Suprapubic skin (tissue), 4 donors: ENCODE data around the gene HAPLN1. TPM values are rescaled to one million over a fixed set of nuclear protein-coding genes. Genes with fewer than 3 reads are reported as not detected.

Experiments used
- DNase-seq, 2 donors: peaks; one replicate each; pipeline ENCODE4 v3.0.0-alpha.2; 2019; ENCODE audit warnings: low spot score in 2 of 2
- H3K27ac ChIP-seq: fragments of 200-600 bp; sonication (generic); one replicate; pipeline ENCODE4 v1.5.1; 2019
- H3K27me3 ChIP-seq: fragments of 200-600 bp; sonication (generic); one replicate; pipeline ENCODE4 v1.5.1; 2019
- H3K36me3 ChIP-seq: fragments of 200-600 bp; sonication (generic); one replicate; pipeline ENCODE4 v1.5.1; 2019
- H3K4me1 ChIP-seq: fragments of 200-600 bp; sonication (generic); one replicate; pipeline ENCODE4 v1.5.1; 2019
- H3K4me3 ChIP-seq: fragments of 200-600 bp; sonication (generic); one replicate; pipeline ENCODE4 v1.5.1; 2019; ENCODE audit warnings: mild to moderate bottlenecking
- H3K9me3 ChIP-seq: fragments of 200-600 bp; sonication (generic); one replicate; pipeline ENCODE4 v1.5.1; 2019
- CTCF ChIP-seq, 2 donors: fragments of 200-600 bp in 1 of 2; fragments of 450-650 bp in 1 of 2; sonication (generic) in 1 of 2; IDR thresholded peaks; one replicate each; pipeline ENCODE4 v1.5.1; 2016 to 2019; ENCODE audit warnings: antibody characterized with exemption in 2 of 2, mild to moderate bottlenecking in 1 of 2, moderate library complexity in 1 of 2
- EP300 ChIP-seq: sonication (generic); formaldehyde crosslinking; IDR thresholded peaks from one replicate; pipeline ENCODE4 v1.6.1; 2017; ENCODE audit warnings: antibody characterized with exemption
- POLR2A ChIP-seq, 2 donors: fragments of 450-650 bp; IDR thresholded peaks; one replicate each; pipeline ENCODE4 v1.6.1; 2017; ENCODE audit warnings: antibody characterized with exemption in 2 of 2, mild to moderate bottlenecking in 2 of 2, moderate library complexity in 2 of 2
- POLR2AphosphoS5 ChIP-seq, 3 donors: sonication (generic); formaldehyde crosslinking; IDR thresholded peaks; one replicate each; pipeline ENCODE4 v1.6.1; 2017; ENCODE audit warnings: antibody characterized with exemption in 3 of 3
- WGBS: methylation state at CpG from one replicate; pipeline ENCODE4 v1.1.5; 2018; 5-methylcytosine and 5-hydroxymethylcytosine counted together
- total RNA-seq, 4 donors: library from RNA; depleted of rRNA; stranded (reverse); fragments of >200 nt; gene quantifications; one replicate each; pipeline ENCODE4 v1.1.0, GENCODE V29; 2016

Gene HAPLN1
- total RNA-seq, 4 donors from 2014 or later: 0.42 TPM; not detected in 3

GRCh38 chr5:83644301-83644700, 76.4 kb downstream of the HAPLN1 start:
- no peak overlapping the region for H3K27ac ChIP-seq
- no peaks in the 10 kb centered on the region for H3K27me3 ChIP-seq
- 90% methylated on average over 14 of the region's 14 CpGs for WGBS
- no peaks in the 10 kb centered on the region for H3K36me3 ChIP-seq
- no peaks in the 10 kb centered on the region for H3K4me1 ChIP-seq
- DNase-seq: no peak
- no peaks in the 10 kb centered on the region for H3K9me3 ChIP-seq
- TF ChIP-seq CTCF (IDR thresholded peaks at IDR 0.05): no peak
- TF ChIP-seq POLR2AphosphoS5 (IDR thresholded peaks at IDR 0.05): no peak
- no peak for TF ChIP-seq EP300
- TF ChIP-seq POLR2A (IDR thresholded peaks at IDR 0.05): no peak
- H3K4me3 ChIP-seq: no peak overlapping the region

GRCh38 chr5:83641946-83642345, 78.7 kb downstream of the HAPLN1 start:
- no peaks in the 10 kb centered on the region for H3K4me1 ChIP-seq
- no peaks in the 10 kb centered on the region for H3K27me3 ChIP-seq
- H3K9me3 ChIP-seq: no peaks in the 10 kb centered on the region
- no peak overlapping the region for H3K27ac ChIP-seq
- H3K4me3 ChIP-seq: no peak overlapping the region
- no peaks in the 10 kb centered on the region for H3K36me3 ChIP-seq
- 71% methylated on average over 3 of the region's 3 CpGs for WGBS
- DNase-seq: no peak
- TF ChIP-seq EP300 (no peak), POLR2A (IDR thresholded peaks at IDR 0.05) (no peak), CTCF (IDR thresholded peaks at IDR 0.05) (no peak), POLR2AphosphoS5 (IDR thresholded peaks at IDR 0.05) (no peak)

- no peak for DNase-seq
- Histone ChIP-seq H3K4me3 (no peak overlapping the region), H3K9me3 (no peaks in the 10 kb centered on the region), H3K27ac (no peak overlapping the region), H3K4me1 (no peaks in the 10 kb centered on the region), H3K27me3 (no peaks in the 10 kb centered on the region), H3K36me3 (no peaks in the 10 kb centered on the region)
- WGBS: 70% methylated on average over 1 of the region's 1 CpG
- no peak for TF ChIP-seq CTCF (IDR thresholded peaks at IDR 0.05)
- TF ChIP-seq POLR2A (IDR thresholded peaks at IDR 0.05): no peak
- TF ChIP-seq EP300: no peak
- no peak for TF ChIP-seq POLR2AphosphoS5 (IDR thresholded peaks at IDR 0.05)
These were observed 80.7 kb downstream of the HAPLN1 start for GRCh38 chr5:83639911-83640310.

- H3K27ac ChIP-seq: no peak overlapping the region
- 35% methylated on average over 6 of the region's 6 CpGs for WGBS
- TF ChIP-seq EP300 (no peak), CTCF (IDR thresholded peaks at IDR 0.05) (no peak), POLR2AphosphoS5 (IDR thresholded peaks at IDR 0.05) (no peak), POLR2A (IDR thresholded peaks at IDR 0.05) (no peak)
- no peaks in the 10 kb centered on the region for H3K4me1 ChIP-seq
- no peaks in the 10 kb centered on the region for H3K27me3 ChIP-seq
- H3K4me3 ChIP-seq: no peak overlapping the region
- H3K36me3 ChIP-seq: no peaks in the 10 kb centered on the region
- DNase-seq: no peak
- H3K9me3 ChIP-seq: no peaks in the 10 kb centered on the region
These were observed 84.5 kb downstream of the HAPLN1 start for GRCh38 chr5:83636156-83636555.

GRCh38 chr5:83633285-83633684, 87.4 kb downstream of the HAPLN1 start:
- Histone ChIP-seq H3K27me3 (no peaks in the 10 kb centered on the region), H3K9me3 (no peaks in the 10 kb centered on the region), H3K4me1 (no peaks in the 10 kb centered on the region), H3K4me3 (no peak overlapping the region), H3K27ac (no peak overlapping the region), H3K36me3 (no peaks in the 10 kb centered on the region)
- TF ChIP-seq EP300: no peak
- TF ChIP-seq POLR2A (IDR thresholded peaks at IDR 0.05): no peak
- TF ChIP-seq POLR2AphosphoS5 (IDR thresholded peaks at IDR 0.05): no peak
- no peak for TF ChIP-seq CTCF (IDR thresholded peaks at IDR 0.05)
- 98% methylated on average over 2 of the region's 2 CpGs for WGBS
- DNase-seq: no peak
